B cell (primary cell): ENCODE results near the gene MROH8. TPM values are rescaled to one million over a fixed set of nuclear protein-coding genes. Genes with fewer than 3 reads are reported as not detected.

ENCODE experiments used
- ATAC-seq: fragments of 200-7000 bp; cut with Tn5 transposase; one replicate; pipeline ENCODE4 v1.10.0; 2021; ENCODE audit warnings: low read depth, mild to moderate bottlenecking, moderate number of reproducible peaks, moderate library complexity
- CTCF ChIA-PET: fragments of 350-600 bp; sonication (Branson Sonifier 250); formaldehyde crosslinking; loops from one replicate; lab custom pipeline; 2021; ENCODE audit warnings: antibody characterized with exemption, inconsistent platforms; lab: Charles Lee
- POLR2A ChIA-PET: fragments of 350-600 bp; sonication (Branson Sonifier 250); formaldehyde crosslinking; loops from one replicate; lab custom pipeline; 2021; ENCODE audit warnings: antibody characterized with exemption; lab: Charles Lee
- DNase-seq: peaks from one replicate; pipeline ENCODE4 v3.0.0; 2013
- H2AFZ ChIP-seq: 2 replicates; pipeline ENCODE4 v1.6.1; 2012; ENCODE audit warnings: mild to moderate bottlenecking, low read depth, low read length; ENCODE audit not compliant: insufficient read depth, poor library complexity, severe bottlenecking
- H3K27ac ChIP-seq, 2 donors: 1 replicate in 1 of 2; 2 replicates in 1 of 2; pipeline ENCODE4 v1.5.1; 2012 to 2013; ENCODE audit warnings: low read length in 2 of 2, mild to moderate bottlenecking in 2 of 2, moderate library complexity in 1 of 2
- H3K27me3 ChIP-seq, 4 experiments: fragments of 200-600 bp in 1 of 4; sonication (generic) in 1 of 4; replicated peaks in 1 of 4; 1 replicate in 2 of 4; 2 replicates in 2 of 4; pipeline versions ENCODE4 v1.6.1 to v1.7.0; 2013 to 2016; ENCODE audit warnings: low read length in 3 of 4, mild to moderate bottlenecking in 2 of 4, mixed read lengths in 1 of 4, moderate library complexity in 1 of 4; ENCODE audit not compliant: insufficient read depth in 4 of 4, control insufficient read depth in 3 of 4; ENCODE audit errors: control extremely low read depth in 1 of 4
- H3K36me3 ChIP-seq, 2 experiments: replicated peaks in 1 of 2; 1 replicate in 1 of 2; 2 replicates in 1 of 2; pipeline versions ENCODE4 v1.6.1 to v1.7.1; 2013; ENCODE audit warnings: low read length in 1 of 2; ENCODE audit not compliant: insufficient read depth in 2 of 2, control insufficient read depth in 1 of 2; ENCODE audit errors: control extremely low read depth in 1 of 2, extremely low read depth in 1 of 2
- H3K4me1 ChIP-seq, 2 donors: fragments of 200-600 bp in 1 of 2; sonication (generic) in 1 of 2; 1 replicate in 1 of 2; 2 replicates in 1 of 2; pipeline versions ENCODE4 v1.5.1 to v1.6.1; 2013 to 2017; ENCODE audit warnings: low read length in 2 of 2; ENCODE audit not compliant: control insufficient read depth in 2 of 2, insufficient read depth in 2 of 2
- H3K4me2 ChIP-seq: replicated peaks from 2 replicates; pipeline ENCODE3; 2012; ENCODE audit warnings: mild to moderate bottlenecking, low read depth, low read length; ENCODE audit not compliant: poor library complexity, severe bottlenecking
- H3K4me3 ChIP-seq, 5 experiments: fragments of 200-600 bp in 1 of 5; sonication (generic) in 1 of 5; 1 replicate in 3 of 5; 2 replicates in 2 of 5; pipeline versions ENCODE4 v1.5.1 to v1.7.0; 2011 to 2016; ENCODE audit warnings: low read length in 4 of 5, mild to moderate bottlenecking in 4 of 5, low read depth in 2 of 5, control low read depth in 1 of 5, moderate library complexity in 1 of 5; ENCODE audit not compliant: insufficient read depth in 1 of 5; ENCODE audit errors: control extremely low read depth in 1 of 5, extremely low read depth in 1 of 5
- H3K79me2 ChIP-seq: fragments of 200-600 bp; sonication (generic); one replicate; pipeline ENCODE4 v1.6.0; 2016; ENCODE audit warnings: low read length; ENCODE audit not compliant: control insufficient read depth, insufficient read depth
- H3K9ac ChIP-seq: fragments of 200-600 bp; sonication (generic); 2 replicates; pipeline ENCODE4 v1.6.1; 2017; ENCODE audit warnings: mild to moderate bottlenecking, low read length, moderate library complexity
- H3K9me3 ChIP-seq, 3 donors: one replicate each; pipeline versions ENCODE4 v1.6.1 to v1.7.1; 2013; ENCODE audit warnings: low read length in 2 of 3; ENCODE audit not compliant: control insufficient read depth in 2 of 3, insufficient read depth in 1 of 3; ENCODE audit errors: control extremely low read depth in 1 of 3
- H4K20me1 ChIP-seq: 2 replicates; pipeline ENCODE4 v1.6.0; 2012; ENCODE audit warnings: mild to moderate bottlenecking, low read length; ENCODE audit not compliant: insufficient read depth, control insufficient read depth, poor library complexity, severe bottlenecking
- H3K27ac Mint-ChIP-seq: one replicate; pipeline ENCODE4 v1.8.0; 2021; ENCODE audit warnings: mixed read lengths
- H3K27me3 Mint-ChIP-seq: one replicate; pipeline ENCODE4 v1.8.0; 2021; ENCODE audit warnings: mixed read lengths
- H3K4me1 Mint-ChIP-seq: one replicate; pipeline ENCODE4 v1.8.0; 2021; ENCODE audit warnings: mixed read lengths
- H3K4me3 Mint-ChIP-seq: one replicate; pipeline ENCODE4 v1.8.0; 2021; ENCODE audit warnings: mixed read lengths
- H3K9me3 Mint-ChIP-seq: one replicate; pipeline ENCODE4 v1.8.0; 2022; ENCODE audit warnings: mixed read lengths; ENCODE audit not compliant: insufficient read depth
- EZH2 ChIP-seq: IDR thresholded peaks from 2 replicates; pipeline ENCODE4 v1.6.1; 2012; ENCODE audit warnings: borderline replicate concordance, low read depth, mild to moderate bottlenecking, moderate library complexity, low read length; ENCODE audit not compliant: insufficient read depth, poor library complexity, severe bottlenecking
- WGBS: methylation state at CpG from one replicate; pipeline ENCODE4 v1.1.5; 2013; ENCODE audit warnings: missing lambda C conversion rate; ENCODE audit not compliant: insufficient coverage; 5-methylcytosine and 5-hydroxymethylcytosine counted together
- intact Hi-C: fragments of 100-400 bp; cut with micrococcal nuclease; formaldehyde crosslinking; loops from one replicate; pipeline ENCODE4 v1.10.0; 2022
- polyA plus RNA-seq: library from polyadenylated mRNA; depleted of rRNA; stranded (reverse); fragments of >200 nt; gene quantifications from 2 replicates; pipeline ENCODE4 v1.2.3, GENCODE V29; 2012
- total RNA-seq, 2 donors: library from RNA; stranded (reverse); fragments of 120-200 nt in 1 of 2; gene quantifications; 1 replicate in 1 of 2; 2 replicates in 1 of 2; pipeline versions ENCODE4 v1.2.3 to v1.2.4, GENCODE V29; 2013 to 2022
- TF ChIP-seq, protein P1 (sequence below): fragments of 200-600 bp; IDR thresholded peaks from one replicate; pipeline ENCODE4 v1.8.0; 2022; ENCODE audit warnings: antibody characterized with exemption, mild to moderate bottlenecking

MROH8 gene
- total and polyA plus RNA-seq, 2 donors (not counting 1 experiment from before 2014, with no cell fraction given): 3.8 to 4.6 TPM

DNA sequence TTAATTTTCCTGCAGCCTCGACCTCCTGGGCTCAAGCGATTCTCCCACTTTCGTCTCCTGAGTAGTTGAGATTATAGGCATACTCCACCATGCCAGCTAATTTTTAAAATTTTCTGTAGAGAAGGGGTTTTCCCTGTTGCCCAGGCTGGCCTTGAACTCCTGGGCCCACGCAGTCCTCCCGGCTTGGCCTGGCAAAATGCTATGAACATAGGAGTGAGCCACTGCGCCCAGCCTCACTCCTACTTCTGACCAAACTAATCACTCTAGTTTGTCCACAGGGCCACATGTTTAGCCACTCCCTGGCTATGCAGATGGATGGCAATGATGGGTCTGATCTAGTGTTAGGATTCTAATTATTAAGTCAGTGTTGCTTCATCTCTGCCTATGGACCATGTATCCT lies 32.1 kb downstream of the MROH8 start:
- no peaks in the 10 kb centered on the region for H3K4me1 Mint-ChIP-seq
- H3K9me3 Mint-ChIP-seq: no peaks in the 10 kb centered on the region
- Histone ChIP-seq H3K4me1 (no peaks in the 10 kb centered on the region), H3K4me2 (no peak overlapping the region), H4K20me1 (no peaks in the 10 kb centered on the region), H3K27ac (no peak overlapping the region), H3K79me2 (no peaks in the 10 kb centered on the region), H3K27me3 (no peaks in the 10 kb centered on the region), H3K36me3 (no peaks in the 10 kb centered on the region), H2AFZ (no peak overlapping the region), H3K9me3 (no peaks in the 10 kb centered on the region), H3K9ac (no peak overlapping the region), H3K4me3 (no peak overlapping the region)
- POLR2A ChIA-PET: no interaction called here
- TF ChIP-seq, protein P1, sequence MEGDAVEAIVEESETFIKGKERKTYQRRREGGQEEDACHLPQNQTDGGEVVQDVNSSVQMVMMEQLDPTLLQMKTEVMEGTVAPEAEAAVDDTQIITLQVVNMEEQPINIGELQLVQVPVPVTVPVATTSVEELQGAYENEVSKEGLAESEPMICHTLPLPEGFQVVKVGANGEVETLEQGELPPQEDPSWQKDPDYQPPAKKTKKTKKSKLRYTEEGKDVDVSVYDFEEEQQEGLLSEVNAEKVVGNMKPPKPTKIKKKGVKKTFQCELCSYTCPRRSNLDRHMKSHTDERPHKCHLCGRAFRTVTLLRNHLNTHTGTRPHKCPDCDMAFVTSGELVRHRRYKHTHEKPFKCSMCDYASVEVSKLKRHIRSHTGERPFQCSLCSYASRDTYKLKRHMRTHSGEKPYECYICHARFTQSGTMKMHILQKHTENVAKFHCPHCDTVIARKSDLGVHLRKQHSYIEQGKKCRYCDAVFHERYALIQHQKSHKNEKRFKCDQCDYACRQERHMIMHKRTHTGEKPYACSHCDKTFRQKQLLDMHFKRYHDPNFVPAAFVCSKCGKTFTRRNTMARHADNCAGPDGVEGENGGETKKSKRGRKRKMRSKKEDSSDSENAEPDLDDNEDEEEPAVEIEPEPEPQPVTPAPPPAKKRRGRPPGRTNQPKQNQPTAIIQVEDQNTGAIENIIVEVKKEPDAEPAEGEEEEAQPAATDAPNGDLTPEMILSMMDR: no peak
- no peak for TF ChIP-seq EZH2
- ATAC-seq (no peak), DNase-seq (no peak)
- no peak overlapping the region for H3K27ac Mint-ChIP-seq
- no peak overlapping the region for H3K4me3 Mint-ChIP-seq
- intact Hi-C loops: no loop called here
- no peaks in the 10 kb centered on the region for H3K27me3 Mint-ChIP-seq
- no CpG with 5 or more reads among the region's 6 CpGs for WGBS
- CTCF ChIA-PET: no interaction called here

DNA sequence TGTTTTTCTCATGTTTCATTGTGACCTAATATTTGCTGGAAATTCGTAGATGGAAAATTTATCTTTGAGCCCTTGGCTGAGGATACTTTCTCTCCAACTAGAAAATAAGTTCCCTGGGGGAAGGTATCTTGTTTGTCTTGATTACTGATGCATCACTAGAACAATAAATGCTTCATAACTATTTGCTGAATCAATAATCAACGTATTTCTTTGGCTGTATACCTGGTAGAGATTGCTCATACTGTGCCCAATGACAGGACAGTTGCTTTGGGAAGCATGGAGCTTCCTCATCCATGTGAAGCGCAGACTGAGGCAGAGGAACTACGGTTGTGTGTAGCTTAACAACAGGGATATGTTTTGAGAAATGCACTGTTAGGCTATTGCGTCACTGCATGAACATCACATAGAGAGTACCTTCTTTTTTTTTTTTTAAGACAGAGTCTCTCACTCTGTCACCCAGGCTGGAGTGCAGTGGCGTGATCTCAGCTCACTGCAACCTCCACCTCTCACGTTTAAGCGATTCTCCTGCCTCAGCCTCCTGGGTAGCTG lies 34.4 kb downstream of the MROH8 start:
- ATAC-seq (no peak), DNase-seq (no peak)
- H3K4me3 Mint-ChIP-seq: no peak overlapping the region
- H3K27ac ChIP-seq: no peak overlapping the region
- H3K4me3 ChIP-seq: no peak overlapping the region
- no peaks in the 10 kb centered on the region for H3K4me1 Mint-ChIP-seq
- 100% methylated on average over 2 of the region's 8 CpGs for WGBS
- no peaks in the 10 kb centered on the region for H3K36me3 ChIP-seq
- ChIA-PET CTCF (no interaction called here), POLR2A (no interaction called here)
- no peak overlapping the region for H3K9ac ChIP-seq
- H3K9me3 Mint-ChIP-seq: no peaks in the 10 kb centered on the region
- H3K79me2 ChIP-seq: no peaks in the 10 kb centered on the region
- no peak overlapping the region for H3K4me2 ChIP-seq
- intact Hi-C loops: no loop called here
- H3K4me1 ChIP-seq: no peaks in the 10 kb centered on the region
- H4K20me1 ChIP-seq: no peaks in the 10 kb centered on the region
- no peak overlapping the region for H3K27ac Mint-ChIP-seq
- H3K27me3 Mint-ChIP-seq: no peaks in the 10 kb centered on the region
- H2AFZ ChIP-seq: no peak overlapping the region
- no peaks in the 10 kb centered on the region for H3K9me3 ChIP-seq
- H3K27me3 ChIP-seq: no peaks in the 10 kb centered on the region
- no peak for TF ChIP-seq EZH2
- TF ChIP-seq, protein P1: no peak
